Psoas muscle (tissue), 8 donors: ENCODE data around the gene DAB2IP. TPM values are rescaled to one million over a fixed set of nuclear protein-coding genes. Genes with fewer than 3 reads are reported as not detected.

Experiments
- ATAC-seq, 4 donors: fragments of 200-7000 bp; cut with Tn5 transposase; one replicate each; pipeline ENCODE4 v1.9.1; 2020; ENCODE audit warnings: moderate library complexity in 3 of 4, mild to moderate bottlenecking in 2 of 4
- DNase-seq, 2 donors: peaks; one replicate each; pipeline ENCODE4 v3.0.0-alpha.2; 2020
- H3K27ac ChIP-seq: fragments of 200-600 bp; one replicate; pipeline ENCODE4 v1.8.0; 2022
- H3K27me3 ChIP-seq, 3 donors: fragments of 200-600 bp in 1 of 3; one replicate each; pipeline versions ENCODE4 v1.6.1 to v1.8.0; 2013 to 2022; ENCODE audit warnings: low read length in 2 of 3, mild to moderate bottlenecking in 2 of 3, moderate library complexity in 1 of 3; ENCODE audit not compliant: insufficient read depth in 3 of 3
- H3K36me3 ChIP-seq, 2 donors: fragments of 200-600 bp in 1 of 2; one replicate each; pipeline versions ENCODE4 v1.6.1 to v1.8.0; 2013 to 2022; ENCODE audit warnings: low read depth in 1 of 2, mild to moderate bottlenecking in 1 of 2, moderate library complexity in 1 of 2; ENCODE audit not compliant: insufficient read depth in 1 of 2
- H3K4me1 ChIP-seq: fragments of 200-600 bp; one replicate; pipeline ENCODE4 v1.8.0; 2022
- H3K4me3 ChIP-seq: fragments of 200-600 bp; one replicate; pipeline ENCODE4 v1.8.0; 2022; ENCODE audit warnings: mild to moderate bottlenecking
- H3K9me3 ChIP-seq: fragments of 200-600 bp; one replicate; pipeline ENCODE4 v1.8.0; 2022
- WGBS, 3 donors: extraction: QIAGEN DNeasy Blood & Tissue Kit; methylation state at CpG; one replicate each; pipeline versions ENCODE4 v1.1.6 to v1.1.7; 2013; 5-methylcytosine and 5-hydroxymethylcytosine counted together
- intact Hi-C, 2 donors: fragments of 100-400 bp; cut with DNase I; formaldehyde crosslinking; loops; one replicate each; pipeline versions ENCODE4 v1.11.0 to v1.14.2; 2022
- polyA plus RNA-seq, 3 donors: library from polyadenylated mRNA; stranded (reverse); fragments of 200-250 nt; gene quantifications; one replicate each; pipeline ENCODE4 v1.2.3, GENCODE V29; 2013
- total RNA-seq, 4 donors: library from RNA; stranded (reverse); fragmentation: NEBNext Ultra II Directional in 2 of 4; extraction: Animal tissue kit (Norgen Biotek cat#: 25700) in 2 of 4; gene quantifications; one replicate each; pipeline versions ENCODE4 v1.2.1 to v1.2.4, GENCODE V29; 2021 to 2023
- TF ChIP-seq, protein P1 (sequence below): fragments of 200-600 bp; IDR thresholded peaks from one replicate; pipeline ENCODE4 v1.8.0; 2022; ENCODE audit warnings: antibody characterized with exemption
- donor health status: healthy with polysubstance abuse.
- donor health status: DM: no; HTN: no; CAD: no; lungs with moderate emphysema.
- donor health status: Bipolar disorder and iron deficiency.
- donor health status: healthy.
- donor health status: DM: yes; HTN: yes; CAD: no.
- donor health status: DM: no; HTN: no; CAD: no.
- donor health status: DM: no; HTN: no; CAD: no.
- donor health status: DM: yes; HTN: yes; CAD: no.

Gene DAB2IP
- total and polyA plus RNA-seq, 7 donors, result 14.1 to 66.2 (median 33.4) TPM

GRCh38 chr9:121707477-121708424 lies 56.3 kb downstream of the DAB2IP start:
- Histone ChIP-seq H3K27me3 (no peaks in the 10 kb centered on the region), H3K27ac (peak overlapping the region; percentile 7), H3K4me1 (peaks cover 55% of the 10 kb centered on the region), H3K9me3 (no peaks in the 10 kb centered on the region), H3K36me3 (no peaks in the 10 kb centered on the region), H3K4me3 (no peak overlapping the region)
- intact Hi-C loops, result no loop called here
- ATAC-seq, result no peak
- no peak for DNase-seq
- WGBS, 3 donors, result 56 to 75% (median 65%) methylated on average over 7 of the region's 7 CpGs
- TF ChIP-seq, protein P1, sequence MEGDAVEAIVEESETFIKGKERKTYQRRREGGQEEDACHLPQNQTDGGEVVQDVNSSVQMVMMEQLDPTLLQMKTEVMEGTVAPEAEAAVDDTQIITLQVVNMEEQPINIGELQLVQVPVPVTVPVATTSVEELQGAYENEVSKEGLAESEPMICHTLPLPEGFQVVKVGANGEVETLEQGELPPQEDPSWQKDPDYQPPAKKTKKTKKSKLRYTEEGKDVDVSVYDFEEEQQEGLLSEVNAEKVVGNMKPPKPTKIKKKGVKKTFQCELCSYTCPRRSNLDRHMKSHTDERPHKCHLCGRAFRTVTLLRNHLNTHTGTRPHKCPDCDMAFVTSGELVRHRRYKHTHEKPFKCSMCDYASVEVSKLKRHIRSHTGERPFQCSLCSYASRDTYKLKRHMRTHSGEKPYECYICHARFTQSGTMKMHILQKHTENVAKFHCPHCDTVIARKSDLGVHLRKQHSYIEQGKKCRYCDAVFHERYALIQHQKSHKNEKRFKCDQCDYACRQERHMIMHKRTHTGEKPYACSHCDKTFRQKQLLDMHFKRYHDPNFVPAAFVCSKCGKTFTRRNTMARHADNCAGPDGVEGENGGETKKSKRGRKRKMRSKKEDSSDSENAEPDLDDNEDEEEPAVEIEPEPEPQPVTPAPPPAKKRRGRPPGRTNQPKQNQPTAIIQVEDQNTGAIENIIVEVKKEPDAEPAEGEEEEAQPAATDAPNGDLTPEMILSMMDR, result no peak

DNA sequence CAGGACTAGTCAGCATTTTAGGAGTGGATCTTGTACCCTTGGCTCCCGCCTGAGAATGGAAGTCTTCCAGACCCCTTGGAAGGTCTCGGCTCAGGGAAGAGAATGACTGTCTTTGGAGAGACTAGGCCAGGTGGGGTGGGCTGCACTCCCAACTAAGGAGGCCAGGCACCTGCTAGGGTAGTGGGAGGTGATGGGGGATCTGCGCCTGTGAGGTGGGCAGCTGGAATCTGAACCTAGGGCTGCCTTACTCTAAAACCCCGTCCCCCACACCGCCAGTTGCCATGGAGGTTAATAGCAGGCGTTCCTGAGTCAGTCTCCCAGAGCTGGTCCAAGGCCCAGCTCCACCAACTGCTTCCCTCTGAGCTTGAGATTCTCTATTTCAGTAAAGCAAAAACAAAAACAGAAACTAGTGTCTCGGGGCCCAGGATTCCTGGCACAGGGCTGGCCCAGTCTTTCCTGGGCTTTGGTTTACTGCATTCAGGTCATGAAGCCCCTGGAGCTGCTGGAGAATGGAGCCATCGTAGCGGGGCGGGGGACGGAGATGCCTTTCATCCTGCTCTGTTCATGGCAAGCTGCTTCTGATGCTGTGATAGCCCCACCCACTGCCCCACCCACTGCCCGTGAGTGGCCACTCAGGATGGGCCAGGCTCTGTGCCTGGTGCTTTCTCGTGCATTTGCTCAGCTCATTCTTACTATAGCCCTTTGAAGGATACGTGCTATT lies 57.5 kb downstream of the DAB2IP start:
- intact Hi-C loops, result no loop called here
- WGBS, 3 donors, result 60 to 83% (median 66%) methylated on average over 14 of the region's 14 CpGs
- ATAC-seq (peak; percentile 24 to 60 (median 47)), DNase-seq (peak in 1 of 2 donors; percentile 45)
- peaks cover 67% of the 10 kb centered on the region for H3K4me1 ChIP-seq
- H3K27me3 ChIP-seq, result no peaks in the 10 kb centered on the region
- H3K4me3 ChIP-seq, result no peak overlapping the region
- H3K27ac ChIP-seq, result peak overlapping the region; percentile 73
- no peaks in the 10 kb centered on the region for H3K36me3 ChIP-seq
- TF ChIP-seq, protein P1, result no peak
- H3K9me3 ChIP-seq, result no peaks in the 10 kb centered on the region

GRCh38 chr9:121709798-121710197 lies 58.4 kb downstream of the DAB2IP start:
- 29 to 35% (median 30%) methylated on average over 4 of the region's 4 CpGs for WGBS, 3 donors
- DNase-seq (peak; percentile 45 to 77), ATAC-seq (peak; percentile 85 to 95 (median 88))
- Histone ChIP-seq H3K27me3 (no peaks in the 10 kb centered on the region), H3K4me3 (no peak overlapping the region), H3K4me1 (peaks cover 68% of the 10 kb centered on the region), H3K27ac (peak overlapping the region; percentile 73), H3K36me3 (no peaks in the 10 kb centered on the region), H3K9me3 (no peaks in the 10 kb centered on the region)
- intact Hi-C loops, result no loop called here
- TF ChIP-seq, protein P1, result no peak

- no peak for DNase-seq
- intact Hi-C loops, result no loop called here
These were observed 59.8 kb downstream of the DAB2IP start for GRCh38 chr9:121711281-121711680.

More at GRCh38 chr9:121711281-121711680, 59.8 kb downstream of the DAB2IP start:
- Histone ChIP-seq H3K27ac (no peak overlapping the region), H3K9me3 (no peaks in the 10 kb centered on the region), H3K4me1 (peaks cover 76% of the 10 kb centered on the region), H3K36me3 (no peaks in the 10 kb centered on the region), H3K4me3 (no peak overlapping the region), H3K27me3 (no peaks in the 10 kb centered on the region)
- no peak for ATAC-seq
- TF ChIP-seq, protein P1, result no peak
